ENCODE data around the gene INAVA. TPM values are rescaled to one million over a fixed set of nuclear protein-coding genes. Genes with fewer than 3 reads are reported as not detected.
"Not testable (repeated sequence)": the region's sequence is repeated elsewhere in the genome, so short reads cannot be mapped to it uniquely, and the experiment has no call there.

The INAVA gene
- total RNA-seq, 1 donor from 2014 or later = 0.45 TPM

- DNase-seq (ENCODE audit: low spot score) (no peak), ATAC-seq (no peak)
- intact Hi-C loops (cut with DNase I) = no loop called here
These were observed 52.4 kb downstream of the INAVA start for GRCh38 chr1:200947059-200947566.

- intact Hi-C loops (cut with DNase I) = no loop called here
- no peak for DNase-seq (ENCODE audit: low spot score)
These were observed 54.9 kb downstream of the INAVA start for GRCh38 chr1:200949626-200950025.

GRCh38 chr1:200951016-200951415, 56.3 kb downstream of the INAVA start:
- intact Hi-C loops (cut with DNase I) = no loop called here
- DNase-seq (ENCODE audit: low spot score) (no peak), ATAC-seq (no peak)

More at GRCh38 chr1:200949626-200950025, 54.9 kb downstream of the INAVA start:
- no peak for ATAC-seq

GRCh38 chr1:200954434-200954833, 59.7 kb downstream of the INAVA start:
- ATAC-seq = no peak
- DNase-seq (ENCODE audit: low spot score) = no peak
- intact Hi-C loops (cut with DNase I) = no loop called here

GRCh38 chr1:200958597-200958996, 63.9 kb downstream of the INAVA start:
- intact Hi-C loops (cut with DNase I) = no loop called here
- ATAC-seq (no peak), DNase-seq (ENCODE audit: low spot score) (no peak)

GRCh38 chr1:200959411-200959921, 64.8 kb downstream of the INAVA start:
- DNase-seq (ENCODE audit: low spot score) = no peak

GRCh38 chr1:200960236-200960947, 65.7 kb downstream of the INAVA start:
- ATAC-seq (no peak), DNase-seq (ENCODE audit: low spot score) (no peak)
- intact Hi-C loops (cut with DNase I) = no loop called here

More at GRCh38 chr1:200959411-200959921, 64.8 kb downstream of the INAVA start:
- no peak for ATAC-seq
- intact Hi-C loops (cut with DNase I) = no loop called here

- no peak for ATAC-seq
- intact Hi-C loops (cut with DNase I) = no loop called here
- DNase-seq (ENCODE audit: low spot score) = no peak
These were observed 66.2 kb downstream of the INAVA start for GRCh38 chr1:200960948-200961340.

- intact Hi-C loops (cut with DNase I); DNase-seq (ENCODE audit: low spot score); ATAC-seq: not testable (repeated sequence)
These were observed 67.5 kb downstream of the INAVA start for GRCh38 chr1:200962151-200962550.

- no peak for ATAC-seq
- intact Hi-C loops (cut with DNase I) = no loop called here
These were observed 67.9 kb downstream of the INAVA start for GRCh38 chr1:200962631-200963030.

GRCh38 chr1:200963076-200963475, 68.4 kb downstream of the INAVA start:
- intact Hi-C loops (cut with DNase I) = no loop called here
- ATAC-seq = no peak
- no peak for DNase-seq (ENCODE audit: low spot score)

More at GRCh38 chr1:200962631-200963030, 67.9 kb downstream of the INAVA start:
- no peak for DNase-seq (ENCODE audit: low spot score)

- ATAC-seq; DNase-seq (ENCODE audit: low spot score); intact Hi-C loops (cut with DNase I): not testable (repeated sequence)
These were observed 69.2 kb downstream of the INAVA start for GRCh38 chr1:200963888-200964287.

Other genes starting within 250 kb of the INAVA start
- gene DDX59, start 225.0 kb upstream of the INAVA start, total RNA-seq = 25.4 TPM
- gene CAMSAP2, start 156.0 kb upstream of the INAVA start, total RNA-seq = 45.4 TPM
- gene GPR25, start 21.9 kb upstream of the INAVA start, total RNA-seq = not detected
- gene KIF21B, start 128.8 kb downstream of the INAVA start, total RNA-seq = 3.7 TPM
- gene CACNA1S, start 217.5 kb downstream of the INAVA start, total RNA-seq = not detected
- not detected for gene ASCL5, start 232.3 kb downstream of the INAVA start, total RNA-seq